SK-N-MC (cell line): Measurements from ENCODE around the gene HMGXB3.

Experiments used
- EZH2 ChIP-seq: fragments of 200-600 bp; sonication (generic); IDR thresholded peaks from one replicate; pipeline ENCODE4 v1.6.1; 2017; ENCODE audit warnings: antibody characterized with exemption
- POLR2AphosphoS5 ChIP-seq: IDR thresholded peaks from 2 replicates; pipeline ENCODE4 v1.6.1; 2012; ENCODE audit warnings: mild to moderate bottlenecking, low read depth, low read length, borderline replicate concordance

DNA sequence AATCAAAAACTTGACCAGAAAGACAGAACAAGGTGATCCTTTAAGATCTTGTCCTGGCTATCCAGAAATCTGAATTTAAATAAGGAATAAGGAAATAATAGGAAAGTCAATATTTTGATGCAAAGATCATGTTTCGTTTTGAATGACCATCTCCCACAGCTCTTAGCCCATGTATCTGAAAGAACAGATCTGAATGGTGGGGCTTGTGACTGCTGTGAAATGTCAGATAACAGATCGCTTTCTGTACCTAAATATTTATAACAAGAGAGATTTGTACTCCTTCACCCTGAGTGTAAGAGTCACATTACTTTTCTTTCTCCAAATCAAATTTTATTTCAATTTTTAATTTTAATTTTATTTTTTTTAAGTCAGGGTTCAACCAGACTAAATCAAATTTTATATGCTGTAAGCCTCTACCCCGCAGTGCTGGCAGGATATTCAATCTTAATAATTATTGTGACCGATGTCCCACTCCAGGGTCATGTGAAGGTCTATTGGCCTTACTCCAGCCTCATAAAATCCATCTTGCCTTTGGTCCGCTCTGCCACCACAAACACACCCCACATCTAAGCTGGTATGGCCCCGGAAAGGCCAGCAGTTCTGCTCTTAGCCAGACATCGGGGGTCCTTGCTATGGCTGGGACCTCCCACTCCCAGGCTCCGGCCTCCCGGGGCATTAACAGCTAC is 47.0 kb upstream of the HMGXB3 start:
- TF ChIP-seq POLR2AphosphoS5 (no peak), EZH2 (no peak)
